H9 (cell line): ENCODE data around the gene PLD1. TPM values are rescaled to one million over a fixed set of nuclear protein-coding genes. Genes with fewer than 3 reads are reported as not detected.

Source experiments
- DNase-seq: peaks from one replicate; pipeline ENCODE4 v3.0.0-alpha.2; 2017
- H2AFZ ChIP-seq: one replicate; pipeline ENCODE4 v1.6.1; 2013; ENCODE audit warnings: mild to moderate bottlenecking, low read length, control low read depth, moderate library complexity
- H2AK5ac ChIP-seq: 2 replicates; pipeline ENCODE4 v1.6.1; 2013; ENCODE audit warnings: low read length, control low read depth, mixed read lengths; ENCODE audit not compliant: insufficient read length
- H2BK120ac ChIP-seq: one replicate; pipeline ENCODE4 v1.6.1; 2013; ENCODE audit warnings: low read depth, mild to moderate bottlenecking, low read length, control low read depth, inconsistent platforms; ENCODE audit not compliant: poor library complexity, severe bottlenecking
- H2BK12ac ChIP-seq: 2 replicates; pipeline ENCODE4 v1.6.1; 2013; ENCODE audit warnings: low read length, control low read depth, mixed read lengths, low read depth; ENCODE audit not compliant: insufficient read length
- H2BK15ac ChIP-seq: 2 replicates; pipeline ENCODE4 v1.6.1; 2013; ENCODE audit warnings: low read depth, low read length, control low read depth
- H2BK20ac ChIP-seq: one replicate; pipeline ENCODE4 v1.6.1; 2013; ENCODE audit warnings: low read depth, mild to moderate bottlenecking, low read length, control low read depth, inconsistent platforms; ENCODE audit not compliant: poor library complexity, severe bottlenecking
- H2BK5ac ChIP-seq: 2 replicates; pipeline ENCODE4 v1.6.1; 2013; ENCODE audit warnings: low read length, control low read depth, mixed read lengths; ENCODE audit not compliant: insufficient read length
- H3K14ac ChIP-seq: 2 replicates; pipeline ENCODE4 v1.6.1; 2013; ENCODE audit warnings: low read length, control low read depth; ENCODE audit not compliant: insufficient read depth
- H3K18ac ChIP-seq: 2 replicates; pipeline ENCODE4 v1.6.1; 2013; ENCODE audit warnings: low read depth, mild to moderate bottlenecking, mixed read lengths, low read length, control low read depth; ENCODE audit not compliant: insufficient read length
- H3K23ac ChIP-seq: 2 replicates; pipeline ENCODE4 v1.6.1; 2013; ENCODE audit warnings: low read length, control low read depth, mixed read lengths, low read depth; ENCODE audit not compliant: insufficient read length
- H3K23me2 ChIP-seq: 2 replicates; pipeline ENCODE4 v1.6.1; 2013; ENCODE audit warnings: low read depth, mild to moderate bottlenecking, mixed read lengths, low read length, control low read depth; ENCODE audit not compliant: insufficient read length, poor library complexity, severe bottlenecking
- H3K27ac ChIP-seq: 2 replicates; pipeline ENCODE4 v1.5.1; 2013; ENCODE audit warnings: low read length, control low read depth, mixed read lengths, low read depth; ENCODE audit not compliant: insufficient read length
- H3K27me3 ChIP-seq: 2 replicates; pipeline ENCODE4 v1.6.1; 2013; ENCODE audit warnings: low read length, control low read depth, inconsistent platforms; ENCODE audit not compliant: insufficient read depth
- H3K4ac ChIP-seq: 2 replicates; pipeline ENCODE4 v1.6.1; 2013; ENCODE audit warnings: low read depth, mild to moderate bottlenecking, control low read depth, inconsistent platforms, low read length, moderate library complexity
- H3K4me1 ChIP-seq: 2 replicates; pipeline ENCODE4 v1.6.1; 2013; ENCODE audit warnings: low read length, control low read depth, inconsistent platforms; ENCODE audit not compliant: insufficient read depth
- H3K4me2 ChIP-seq: 2 replicates; pipeline ENCODE4 v1.6.1; 2013; ENCODE audit warnings: low read length, control low read depth, mixed read lengths; ENCODE audit not compliant: insufficient read length, insufficient read depth
- H3K56ac ChIP-seq: 2 replicates; pipeline ENCODE4 v1.6.1; 2013; ENCODE audit warnings: low read depth, mild to moderate bottlenecking, mixed read lengths, low read length, control low read depth; ENCODE audit not compliant: insufficient read length
- H3K79me1 ChIP-seq: 2 replicates; pipeline ENCODE4 v1.6.1; 2013; ENCODE audit warnings: low read depth, mild to moderate bottlenecking, moderate library complexity, low read length, control low read depth, inconsistent platforms; ENCODE audit not compliant: insufficient read depth, poor library complexity, severe bottlenecking
- H3K79me2 ChIP-seq: 2 replicates; pipeline ENCODE4 v1.6.1; 2013; ENCODE audit warnings: low read length, control low read depth, inconsistent platforms; ENCODE audit not compliant: insufficient read depth
- H3K9ac ChIP-seq: 2 replicates; pipeline ENCODE4 v1.6.1; 2013; ENCODE audit warnings: low read length, control low read depth, mixed read lengths; ENCODE audit not compliant: insufficient read length; ENCODE audit errors: extremely low read depth
- H3K9me3 ChIP-seq: one replicate; pipeline ENCODE4 v1.6.1; 2013; ENCODE audit warnings: low read depth, low read length, inconsistent platforms; ENCODE audit not compliant: control insufficient read depth
- H3T11ph ChIP-seq: one replicate; pipeline ENCODE4 v1.6.1; 2013; ENCODE audit warnings: mild to moderate bottlenecking, low read length, control low read depth, inconsistent platforms
- H4K20me1 ChIP-seq: one replicate; pipeline ENCODE4 v1.6.1; 2013; ENCODE audit not compliant: control insufficient read depth, insufficient read length, insufficient read depth
- H4K5ac ChIP-seq: 2 replicates; pipeline ENCODE4 v1.6.1; 2013; ENCODE audit warnings: low read depth, mild to moderate bottlenecking, mixed read lengths, low read length, control low read depth; ENCODE audit not compliant: insufficient read length
- H4K8ac ChIP-seq: replicated peaks from 2 replicates; pipeline ENCODE4 v1.6.1; 2013; ENCODE audit warnings: low read length, control low read depth, mixed read lengths, low read depth; ENCODE audit not compliant: insufficient read length
- H4K91ac ChIP-seq: 2 replicates; pipeline ENCODE4 v1.6.1; 2013; ENCODE audit warnings: low read depth, mild to moderate bottlenecking, moderate library complexity, mixed read lengths, low read length, control low read depth; ENCODE audit not compliant: insufficient read length
- H3K27ac Mint-ChIP-seq, 3 experiments: 2 replicates in 2 of 3; 3 replicates in 1 of 3; pipeline ENCODE4 v1.8.0; 2020 to 2021; ENCODE audit warnings: mixed read lengths in 3 of 3, mild to moderate bottlenecking in 1 of 3, moderate library complexity in 1 of 3
- H3K27me3 Mint-ChIP-seq: 2 replicates; pipeline ENCODE4 v1.8.0; 2021; ENCODE audit warnings: low read depth, mild to moderate bottlenecking, moderate library complexity, mixed read lengths
- H3K36me3 Mint-ChIP-seq, 3 experiments: 2 replicates in 2 of 3; 3 replicates in 1 of 3; pipeline ENCODE4 v1.8.0; 2020 to 2021; ENCODE audit warnings: low read depth in 3 of 3, mixed read lengths in 3 of 3; ENCODE audit not compliant: insufficient read depth in 1 of 3
- H3K4me1 Mint-ChIP-seq, 2 experiments: 2 replicates each; pipeline ENCODE4 v1.8.0; 2020; ENCODE audit warnings: mixed read lengths in 2 of 2
- H3K4me3 Mint-ChIP-seq, 2 experiments: 2 replicates in 1 of 2; 3 replicates in 1 of 2; pipeline ENCODE4 v1.8.0; 2020 to 2021; ENCODE audit warnings: mild to moderate bottlenecking in 2 of 2, mixed read lengths in 2 of 2, moderate library complexity in 1 of 2
- H3K9me3 Mint-ChIP-seq, 2 experiments: 2 replicates in 1 of 2; 3 replicates in 1 of 2; pipeline ENCODE4 v1.8.0; 2020; ENCODE audit warnings: mild to moderate bottlenecking in 2 of 2, mixed read lengths in 2 of 2, moderate library complexity in 1 of 2
- CTCF ChIP-seq: fragments of 200-600 bp; sonication (generic); conservative IDR thresholded peaks from 3 replicates; pipeline ENCODE4 v1.8.0; 2021; ENCODE audit warnings: antibody characterized with exemption, mild to moderate bottlenecking
- WGBS: extraction: QIAGEN DNeasy Blood & Tissue Kit; methylation state at CpG from one replicate; pipeline ENCODE4 v1.1.7; 2013; ENCODE audit warnings: missing lambda C conversion rate, low lambda C conversion rate, mixed read lengths; ENCODE audit not compliant: insufficient read length; ENCODE audit errors: extremely low coverage; 5-methylcytosine and 5-hydroxymethylcytosine counted together
- total RNA-seq: library from RNA; stranded (reverse); gene quantifications from 2 replicates; pipeline ENCODE4 v1.2.1, GENCODE V29; 2021

The PLD1 gene
- total RNA-seq, 1 experiment from 2014 or later: 1.8 TPM

- Histone ChIP-seq H2AK5ac (no peak overlapping the region), H3K9ac (no peak overlapping the region), H3K79me2 (no peaks in the 10 kb centered on the region), H3K4me2 (no peak overlapping the region), H3K4me1 (no peaks in the 10 kb centered on the region; the same call in 1 of the 2 replicates), H3K27ac (no peak overlapping the region), H3K9me3 (no peaks in the 10 kb centered on the region), H4K8ac (no peak overlapping the region), H3K18ac (no peak overlapping the region), H3K27me3 (no peaks in the 10 kb centered on the region), H4K91ac (no peak overlapping the region), H3K23me2 (no peaks in the 10 kb centered on the region), H2BK5ac (no peak overlapping the region), H2BK20ac (no peak overlapping the region), H3K23ac (no peak overlapping the region), H2BK12ac (no peak overlapping the region), H2AFZ (no peak overlapping the region), H3K79me1 (no peaks in the 10 kb centered on the region), H3T11ph (no peak overlapping the region), H3K56ac (no peak overlapping the region), H2BK15ac (no peak overlapping the region), H4K20me1 (no peaks in the 10 kb centered on the region), H2BK120ac (no peak overlapping the region), H3K14ac (no peak overlapping the region), H4K5ac (no peak overlapping the region), H3K4ac (no peak overlapping the region)
- no CpG with 5 or more reads among the region's 2 CpGs for WGBS
- H3K9me3 Mint-ChIP-seq: no peaks in the 10 kb centered on the region
- peaks cover 2% of the 10 kb centered on the region; the same call in 1 of the 2 replicates for H3K27me3 Mint-ChIP-seq
- no peak for TF ChIP-seq CTCF
- H3K4me1 Mint-ChIP-seq: peaks cover 0 to 1% of the 10 kb centered on the region in 2 experiments; a peak in 2 of 4 replicates
- no peak for DNase-seq
- no peaks in the 10 kb centered on the region for H3K36me3 Mint-ChIP-seq
- H3K4me3 Mint-ChIP-seq: no peak overlapping the region
- no peak overlapping the region for H3K27ac Mint-ChIP-seq
These were observed 46.9 kb downstream of the PLD1 start for GRCh38 chr3:171763392-171763791.
